Umbilical cord (tissue), 2 donors: Measurements from ENCODE around the gene JAZF1. TPM values are rescaled to one million over a fixed set of nuclear protein-coding genes. Genes with fewer than 3 reads are reported as not detected.
A peak's percentile ranks its signal among the peaks of the same experiment; 100 is the strongest.

Source experiments
- DNase-seq: peaks from one replicate; pipeline ENCODE4 v3.0.0-alpha.2; 2015; ENCODE audit warnings: low spot score
- total RNA-seq: library from RNA; depleted of rRNA; stranded (reverse); fragments of >200 nt; gene quantifications from one replicate; pipeline ENCODE4 v1.2.3, GENCODE V29; 2014; ENCODE audit warnings: low replicate concordance; ENCODE audit not compliant: insufficient read depth

JAZF1 gene
- total RNA-seq, 1 donor from 2014 or later, result 16.1 TPM

- peak; percentile 42 for DNase-seq
Observed at GRCh38 chr7:28191751-28192150, 11.2 kb upstream of the JAZF1 start.

GRCh38 chr7:28191184-28191583 is 10.6 kb upstream of the JAZF1 start:
- no peak for DNase-seq

- DNase-seq, result peak; percentile 95
Observed at GRCh38 chr7:28190077-28190710, 9.6 kb upstream of the JAZF1 start.

- DNase-seq, result no peak
Observed at GRCh38 chr7:28187012-28187411, 6.4 kb upstream of the JAZF1 start.

- DNase-seq, result no peak
Observed at GRCh38 chr7:28183627-28184026, 3.0 kb upstream of the JAZF1 start.

- peak; percentile 34 for DNase-seq
Observed at GRCh38 chr7:28182071-28182471, 1.5 kb upstream of the JAZF1 start.

GRCh38 chr7:28181416-28181815 is 821 bp upstream of the JAZF1 start:
- DNase-seq, result no peak

GRCh38 chr7:28180031-28180363 is 598 bp downstream of the JAZF1 start:
- no peak for DNase-seq

GRCh38 chr7:28179120-28180030 is 1.2 kb downstream of the JAZF1 start:
- DNase-seq, result peak; percentile 76

GRCh38 chr7:28178599-28178998 is 2.0 kb downstream of the JAZF1 start:
- no peak for DNase-seq

- no peak for DNase-seq
Observed at GRCh38 chr7:28177836-28178235, 2.8 kb downstream of the JAZF1 start.

GRCh38 chr7:28176645-28177044 is 4.0 kb downstream of the JAZF1 start:
- no peak for DNase-seq

- DNase-seq, result no peak
Observed at GRCh38 chr7:28176174-28176573, 4.4 kb downstream of the JAZF1 start.

GRCh38 chr7:28174901-28175661 is 5.5 kb downstream of the JAZF1 start:
- no peak for DNase-seq

- no peak for DNase-seq
Observed at GRCh38 chr7:28174442-28174841, 6.2 kb downstream of the JAZF1 start.

- no peak for DNase-seq
Observed at GRCh38 chr7:28173531-28173930, 7.1 kb downstream of the JAZF1 start.

- no peak for DNase-seq
Observed at GRCh38 chr7:28172958-28173357, 7.6 kb downstream of the JAZF1 start.

- no peak for DNase-seq
Observed at GRCh38 chr7:28170701-28171100, 9.9 kb downstream of the JAZF1 start.

- no peak for DNase-seq
Observed at GRCh38 chr7:28169230-28169629, 11.4 kb downstream of the JAZF1 start.

- no peak for DNase-seq
Observed at GRCh38 chr7:28168393-28169158, 12.0 kb downstream of the JAZF1 start.

- DNase-seq, result no peak
Observed at GRCh38 chr7:28166982-28167715, 13.4 kb downstream of the JAZF1 start.
